Loucy (cell line): ENCODE results near the gene TRMT112.
A peak's percentile ranks its signal among the peaks of the same experiment; 100 is the strongest.

Source experiments
- H2AFZ ChIP-seq: fragments of 200-600 bp; sonication (generic); 2 replicates; pipeline ENCODE4 v1.6.0; 2016; ENCODE audit warnings: antibody characterized with exemption, mild to moderate bottlenecking, low read length, moderate library complexity
- H3F3A ChIP-seq: fragments of 200-600 bp; 2 replicates; pipeline ENCODE4 v1.6.0; 2016; ENCODE audit warnings: antibody characterized with exemption, low read depth, mild to moderate bottlenecking
- H3K27me3 ChIP-seq: fragments of 200-600 bp; sonication (generic); 2 replicates; pipeline ENCODE4 v1.6.1; 2014; ENCODE audit warnings: low read length, mild to moderate bottlenecking; ENCODE audit not compliant: insufficient read depth, poor library complexity, severe bottlenecking
- H3K36me3 ChIP-seq: fragments of 200-600 bp; sonication (generic); 2 replicates; pipeline ENCODE4 v1.6.1; 2016; ENCODE audit warnings: low read length; ENCODE audit not compliant: insufficient read depth
- H3K4me1 ChIP-seq: fragments of 200-600 bp; sonication (generic); 2 replicates; pipeline ENCODE4 v1.5.1; 2014; ENCODE audit warnings: low read length, mild to moderate bottlenecking; ENCODE audit not compliant: insufficient read depth, poor library complexity, severe bottlenecking
- H3K4me2 ChIP-seq: fragments of 200-600 bp; sonication (generic); 2 replicates; pipeline ENCODE4 v1.6.0; 2014; ENCODE audit warnings: antibody characterized with exemption, low read length, low read depth, mild to moderate bottlenecking; ENCODE audit not compliant: poor library complexity, severe bottlenecking
- H3K4me3 ChIP-seq: fragments of 200-600 bp; sonication (generic); 2 replicates; pipeline ENCODE4 v1.5.1; 2014; ENCODE audit warnings: low read length, mild to moderate bottlenecking, mixed read lengths; ENCODE audit not compliant: poor library complexity, severe bottlenecking
- H3K79me2 ChIP-seq: fragments of 200-600 bp; sonication (generic); 2 replicates; pipeline ENCODE4 v1.6.1; 2014; ENCODE audit warnings: low read length; ENCODE audit not compliant: insufficient read depth
- H3K9ac ChIP-seq: fragments of 200-600 bp; sonication (generic); 2 replicates; pipeline ENCODE4 v1.6.0; 2014; ENCODE audit warnings: mild to moderate bottlenecking, low read depth, low read length, moderate library complexity; ENCODE audit not compliant: poor library complexity, severe bottlenecking
- H3K9me2 ChIP-seq: fragments of 200-600 bp; sonication (generic); replicated peaks from 2 replicates; pipeline ENCODE4 v1.6.1; 2016; ENCODE audit warnings: low read depth, low read length, mixed read lengths
- H3K9me3 ChIP-seq: fragments of 200-600 bp; sonication (generic); 2 replicates; pipeline ENCODE4 v1.6.1; 2014; ENCODE audit warnings: mild to moderate bottlenecking, antibody characterized with exemption, low read length, low read depth; ENCODE audit not compliant: insufficient read depth
- H4K20me1 ChIP-seq: fragments of 200-600 bp; sonication (generic); 2 replicates; pipeline ENCODE4 v1.6.0; 2014; ENCODE audit warnings: antibody characterized with exemption, low read length, mild to moderate bottlenecking; ENCODE audit not compliant: insufficient read depth, poor library complexity, severe bottlenecking
- CTCF ChIP-seq: fragments of 200-600 bp; sonication (generic); conservative IDR thresholded peaks from 2 replicates; pipeline ENCODE4 v1.5.1; 2014; ENCODE audit warnings: mild to moderate bottlenecking, antibody characterized with exemption, low read length
- EZH2phosphoT487 ChIP-seq: fragments of 200-600 bp; IDR thresholded peaks from 2 replicates; pipeline ENCODE4 v1.6.1; 2018; ENCODE audit warnings: antibody characterized with exemption, mild to moderate bottlenecking, moderate library complexity, borderline replicate concordance

Gene TRMT112

GRCh38 chr11:64342869-64343745, 25.7 kb upstream of the TRMT112 start:
- peaks cover 22% of the 10 kb centered on the region for H4K20me1 ChIP-seq
- H3K4me2 ChIP-seq = no peak overlapping the region
- no peaks in the 10 kb centered on the region; the same call in 1 of the 2 replicates for H3K36me3 ChIP-seq
- H3K9ac ChIP-seq = no peak overlapping the region
- peaks cover 21% of the 10 kb centered on the region; the same call in 1 of the 2 replicates for H3K79me2 ChIP-seq
- H3K4me3 ChIP-seq = no peak overlapping the region
- TF ChIP-seq EZH2phosphoT487 (no peak), CTCF (no peak)
- H3K4me1 ChIP-seq = peaks cover 16% of the 10 kb centered on the region
- no peaks in the 10 kb centered on the region for H3K9me2 ChIP-seq
- H3K9me3 ChIP-seq = no peaks in the 10 kb centered on the region
- H3K27me3 ChIP-seq = no peaks in the 10 kb centered on the region
- no peak overlapping the region for H2AFZ ChIP-seq
- no peaks in the 10 kb centered on the region for H3F3A ChIP-seq

GRCh38 chr11:64341851-64342791, 24.8 kb upstream of the TRMT112 start:
- peaks cover 21% of the 10 kb centered on the region; the same call in 1 of the 2 replicates for H3K79me2 ChIP-seq
- H3K4me1 ChIP-seq = peaks cover 13% of the 10 kb centered on the region
- H3K4me3 ChIP-seq = no peak overlapping the region
- no peaks in the 10 kb centered on the region for H3K9me3 ChIP-seq
- H2AFZ ChIP-seq = no peak overlapping the region
- TF ChIP-seq EZH2phosphoT487 = no peak
- TF ChIP-seq CTCF = no peak
- H3K4me2 ChIP-seq = no peak overlapping the region
- H3K9ac ChIP-seq = no peak overlapping the region
- no peaks in the 10 kb centered on the region for H3K27me3 ChIP-seq
- peaks cover 22% of the 10 kb centered on the region for H4K20me1 ChIP-seq
- no peaks in the 10 kb centered on the region for H3F3A ChIP-seq
- H3K9me2 ChIP-seq = no peaks in the 10 kb centered on the region
- no peaks in the 10 kb centered on the region; the same call in 1 of the 2 replicates for H3K36me3 ChIP-seq

- H2AFZ ChIP-seq = no peak overlapping the region
- peaks cover 21% of the 10 kb centered on the region; the same call in 1 of the 2 replicates for H3K79me2 ChIP-seq
- no peaks in the 10 kb centered on the region for H3F3A ChIP-seq
- peaks cover 13% of the 10 kb centered on the region for H3K4me1 ChIP-seq
- no peak overlapping the region for H3K9ac ChIP-seq
- no peak for TF ChIP-seq EZH2phosphoT487
- no peak for TF ChIP-seq CTCF
- no peaks in the 10 kb centered on the region; the same call in 1 of the 2 replicates for H3K36me3 ChIP-seq
- H3K4me3 ChIP-seq = peak overlapping the region; percentile 92
- H3K9me2 ChIP-seq = no peaks in the 10 kb centered on the region
- H3K27me3 ChIP-seq = no peaks in the 10 kb centered on the region
- peaks cover 22% of the 10 kb centered on the region for H4K20me1 ChIP-seq
- no peaks in the 10 kb centered on the region for H3K9me3 ChIP-seq
- peak overlapping the region; percentile 82 for H3K4me2 ChIP-seq
These were observed 24.1 kb upstream of the TRMT112 start for GRCh38 chr11:64341429-64341828.
